Stimulated activated CD4-positive, alpha-beta T cell treated with anti-CD3 and anti-CD28 coated beads, Interleukin-4, amount 100 ng/mL, for 1 hour (primary cell): ENCODE measurements around the gene SLC25A15.

Experiments used
- DNase-seq: peaks from one replicate; pipeline ENCODE4 v3.0.0-alpha.2; 2020

The SLC25A15 gene

GRCh38 chr13:40789275-40790153, at the start of gene SLC25A15:
TSS of gene SLC25A15 (plus strand) at chr13:40789611. CDS start at chr13:40793227, 3,616 bp downstream.
- DNase-seq: peak; percentile 76

DNA sequence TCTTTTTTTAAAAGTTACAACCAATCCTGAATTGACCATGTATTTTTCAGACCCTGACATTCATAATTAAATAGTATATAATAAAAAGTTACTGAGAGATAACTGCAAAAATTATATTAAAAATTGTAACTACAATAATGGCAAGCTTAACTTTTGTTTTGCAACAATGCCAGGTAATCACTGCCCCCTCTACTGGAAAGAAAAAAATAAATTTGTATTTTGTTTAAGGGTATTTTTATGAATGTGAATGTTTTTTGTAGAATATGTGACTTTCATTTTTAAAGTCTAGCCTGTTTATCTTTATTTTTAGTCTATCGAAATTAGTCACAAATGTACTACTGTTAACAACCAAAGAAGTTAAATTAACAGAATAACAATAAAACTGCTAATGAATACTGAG, 40.1 kb upstream of the SLC25A15 start:
- no peak for DNase-seq

- no peak for DNase-seq
Observed at GRCh38 chr13:40755082-40755700, 34.2 kb upstream of the SLC25A15 start.

- no peak for DNase-seq
Observed at GRCh38 chr13:40756042-40756441, 33.4 kb upstream of the SLC25A15 start.

DNA sequence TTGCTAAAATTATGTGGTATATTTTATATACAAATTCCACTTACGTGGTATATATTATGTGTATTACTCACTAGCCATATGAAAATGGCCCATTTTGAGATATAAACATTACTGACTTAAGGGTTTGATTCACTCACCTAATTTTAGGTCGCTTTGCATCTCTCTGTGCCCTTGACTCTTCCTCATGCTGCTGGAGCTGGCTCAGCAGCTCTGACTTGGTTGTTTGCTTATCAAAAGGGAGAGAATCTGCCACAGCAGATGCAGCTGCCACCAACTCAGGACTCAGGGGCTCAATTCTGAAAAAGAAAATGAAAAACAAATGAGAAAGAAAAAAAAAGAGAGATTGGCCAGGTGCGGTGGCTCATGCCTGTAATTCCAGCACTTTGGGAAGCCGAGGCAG, 30.6 kb upstream of the SLC25A15 start:
- DNase-seq: no peak

GRCh38 chr13:40762849-40763248, 26.6 kb upstream of the SLC25A15 start:
- DNase-seq: no peak

- DNase-seq: peak; percentile 20
Observed at GRCh38 chr13:40764587-40765403, 24.6 kb upstream of the SLC25A15 start.

- DNase-seq: no peak
Observed at GRCh38 chr13:40765602-40766001, 23.8 kb upstream of the SLC25A15 start.

- DNase-seq: no peak
Observed at GRCh38 chr13:40769970-40770369, 19.4 kb upstream of the SLC25A15 start.

- DNase-seq: no peak
Observed at GRCh38 chr13:40770609-40770933, 18.8 kb upstream of the SLC25A15 start.

DNA sequence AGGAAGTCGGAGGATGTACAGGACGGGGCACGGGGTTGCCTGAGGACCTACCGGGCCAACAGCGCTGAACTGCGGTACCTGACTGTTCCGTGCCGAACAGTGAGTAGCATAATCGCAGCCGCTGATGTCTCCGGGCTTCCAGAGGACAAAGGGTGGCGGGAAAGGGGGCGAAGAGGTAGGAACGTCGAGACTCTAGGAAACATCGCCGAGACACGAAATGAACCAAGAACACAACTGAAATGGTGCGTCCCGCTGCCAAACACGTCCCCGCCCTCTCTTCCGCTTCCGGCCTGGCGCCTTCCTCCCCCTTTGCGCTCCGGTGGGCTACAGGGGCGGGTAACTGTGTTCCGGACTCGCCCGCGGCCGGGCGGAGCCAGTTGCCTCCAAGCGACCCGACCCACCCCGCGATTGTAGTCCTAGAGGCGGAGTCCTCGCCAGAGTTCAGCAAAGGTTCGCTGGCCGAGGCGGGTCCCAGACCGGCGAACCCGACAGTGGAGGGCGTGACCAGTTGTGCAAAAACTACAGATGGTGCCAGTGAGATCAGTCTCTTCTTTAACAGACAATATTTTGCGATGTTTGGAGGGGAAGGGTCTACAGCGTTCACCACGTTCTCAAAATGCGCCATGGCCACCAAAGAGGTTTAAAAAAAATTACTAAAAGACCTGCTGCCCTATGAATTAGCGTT, 18.3 kb upstream of the SLC25A15 start, which contains the start of gene MRPS31:
MRPS31 (minus strand) TSS at position 257 of the 685 bp plus-strand sequence; CDS start at position 203, 54 bp downstream.
- DNase-seq: peak; percentile 94

DNA sequence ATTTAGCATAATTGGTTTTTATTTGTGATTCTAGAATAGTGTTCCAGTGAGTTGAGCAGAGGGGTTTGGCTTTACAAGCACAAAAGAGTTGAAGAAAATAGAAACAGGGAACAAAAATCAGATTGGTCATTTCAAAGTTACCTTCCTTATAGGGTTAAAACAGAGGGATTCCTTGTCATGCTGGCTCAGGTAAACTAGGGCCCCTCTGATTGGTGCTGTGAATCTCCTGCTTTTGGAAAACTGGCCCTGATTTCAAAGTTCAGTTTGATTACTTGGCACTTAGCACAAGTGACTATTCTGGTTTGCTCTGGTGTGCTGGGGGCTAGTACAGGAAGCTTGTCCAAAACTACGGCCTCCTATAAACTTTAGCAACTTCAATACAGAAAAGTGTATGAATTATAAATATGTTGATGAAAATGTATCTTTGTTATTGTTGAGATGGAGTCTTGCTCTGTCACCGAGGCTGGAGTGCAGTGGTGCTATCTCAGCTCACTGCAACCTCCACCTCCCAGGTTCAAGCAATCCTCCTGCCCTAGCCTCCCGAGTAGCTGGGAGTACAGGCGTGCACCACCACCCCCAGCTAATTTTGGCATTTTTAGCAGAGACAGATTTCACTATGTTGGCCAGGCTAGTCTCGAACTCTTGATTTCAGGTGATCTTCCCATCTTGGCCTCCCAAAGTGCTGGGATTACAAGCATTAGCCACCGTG, 16.5 kb upstream of the SLC25A15 start:
- DNase-seq: no peak

GRCh38 chr13:40774672-40775071, 14.7 kb upstream of the SLC25A15 start:
- no peak for DNase-seq

GRCh38 chr13:40776232-40776631, 13.2 kb upstream of the SLC25A15 start:
- DNase-seq: no peak

- peak; percentile 59 for DNase-seq
Observed at GRCh38 chr13:40776681-40777165, 12.7 kb upstream of the SLC25A15 start.

DNA sequence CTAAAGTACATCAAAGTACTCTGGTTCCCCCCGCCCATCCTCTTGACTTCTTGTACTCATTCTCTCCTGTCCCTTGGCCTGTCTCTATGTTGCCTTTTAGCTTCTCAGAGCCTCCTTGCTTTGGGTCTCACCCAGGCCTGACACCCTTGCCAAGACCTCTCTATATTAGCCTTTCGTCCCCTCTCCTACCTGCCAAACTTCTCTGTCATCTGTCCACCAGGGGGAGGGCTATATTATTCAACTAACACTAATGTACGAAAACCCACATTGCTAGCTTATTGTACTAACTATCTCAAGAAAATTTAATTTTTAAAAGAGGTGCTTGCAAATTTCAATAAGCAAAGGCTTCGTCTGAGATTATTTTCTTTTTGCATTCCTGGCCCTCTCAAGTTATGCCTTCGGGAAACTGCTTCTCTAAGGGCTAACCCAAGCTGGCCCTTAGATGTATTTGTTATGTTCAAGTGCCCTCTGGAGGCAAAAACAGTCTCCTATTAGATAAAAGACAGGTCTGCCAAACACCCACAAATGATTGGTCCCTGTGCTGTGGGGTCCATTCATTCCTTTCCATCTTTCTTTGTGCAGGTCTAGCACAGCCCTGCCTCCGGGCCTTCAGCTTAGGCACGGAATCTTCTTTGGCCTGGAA, 12.1 kb upstream of the SLC25A15 start:
- peak; percentile 21 for DNase-seq

- no peak for DNase-seq
Observed at GRCh38 chr13:40777809-40778175, 11.6 kb upstream of the SLC25A15 start.

DNA sequence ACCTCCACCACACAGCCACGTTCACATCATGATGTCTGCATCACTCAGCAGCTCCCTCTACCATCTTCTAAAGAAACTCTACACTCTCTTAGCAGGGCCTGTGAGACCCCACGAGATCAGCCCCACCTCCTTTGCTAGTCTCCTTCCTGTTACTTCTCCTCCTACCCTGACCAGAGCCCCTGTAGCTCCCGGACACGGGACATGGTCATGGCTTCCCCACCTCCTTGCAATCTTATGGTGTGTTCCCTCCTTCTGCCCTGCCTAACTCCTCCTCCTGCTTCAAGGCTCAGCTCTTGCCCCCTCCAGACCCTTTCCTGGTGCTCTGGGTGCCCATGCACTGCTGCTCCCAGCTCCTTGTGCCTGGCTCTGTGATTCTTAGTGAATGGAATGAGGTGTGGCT, 10.4 kb upstream of the SLC25A15 start:
- no peak for DNase-seq

DNA sequence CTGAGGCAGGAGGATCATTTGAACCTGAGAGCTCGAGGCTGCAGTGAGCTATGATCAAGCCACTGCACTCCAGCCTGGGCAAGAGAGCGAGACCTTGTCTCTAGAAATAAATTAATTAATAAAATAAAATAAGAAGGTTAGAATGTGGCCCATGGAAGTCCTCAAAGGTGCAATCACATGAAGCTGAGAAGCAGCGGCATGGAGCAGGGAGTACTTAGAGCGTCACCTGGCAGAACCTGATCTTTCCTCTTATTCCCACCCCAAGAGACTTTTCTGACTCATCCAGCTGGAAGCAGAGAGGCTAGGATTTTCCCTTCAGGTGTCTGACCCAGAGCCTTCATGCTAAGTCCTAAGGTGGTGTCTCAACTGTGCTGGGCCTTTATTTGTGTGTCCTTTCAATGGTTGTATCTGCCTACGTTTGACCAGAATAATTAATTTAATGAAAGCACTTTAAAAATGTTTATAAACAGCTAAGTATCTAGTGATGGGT, 9.6 kb upstream of the SLC25A15 start:
- no peak for DNase-seq

DNA sequence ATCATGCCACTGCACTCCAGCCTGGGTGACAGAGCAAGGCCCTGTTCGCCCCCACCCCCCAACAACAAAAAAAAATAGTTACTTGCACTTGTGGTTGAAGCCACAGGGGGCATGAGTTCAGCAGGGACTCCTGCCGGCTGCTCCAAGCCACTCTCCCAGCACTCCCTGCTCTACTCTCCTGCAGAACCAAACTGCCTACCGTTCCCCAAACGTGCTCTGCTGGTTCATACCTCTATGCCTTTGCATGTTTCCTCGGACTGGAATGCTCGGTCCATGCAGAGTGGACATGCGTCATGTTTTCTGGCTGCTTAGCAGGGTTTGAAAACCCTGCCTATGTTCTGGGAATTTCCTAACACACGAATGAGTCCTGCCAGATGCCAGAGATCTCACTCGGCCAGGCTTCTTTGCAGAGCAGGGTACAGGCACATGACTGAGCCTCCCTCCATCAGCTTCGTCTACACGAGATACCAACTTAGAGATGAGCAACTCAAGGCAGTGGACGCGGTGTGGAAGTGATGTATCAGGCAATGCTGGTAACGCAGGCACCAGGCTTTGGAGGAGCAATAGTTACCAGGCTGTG, 8.5 kb upstream of the SLC25A15 start:
- no peak for DNase-seq

DNA sequence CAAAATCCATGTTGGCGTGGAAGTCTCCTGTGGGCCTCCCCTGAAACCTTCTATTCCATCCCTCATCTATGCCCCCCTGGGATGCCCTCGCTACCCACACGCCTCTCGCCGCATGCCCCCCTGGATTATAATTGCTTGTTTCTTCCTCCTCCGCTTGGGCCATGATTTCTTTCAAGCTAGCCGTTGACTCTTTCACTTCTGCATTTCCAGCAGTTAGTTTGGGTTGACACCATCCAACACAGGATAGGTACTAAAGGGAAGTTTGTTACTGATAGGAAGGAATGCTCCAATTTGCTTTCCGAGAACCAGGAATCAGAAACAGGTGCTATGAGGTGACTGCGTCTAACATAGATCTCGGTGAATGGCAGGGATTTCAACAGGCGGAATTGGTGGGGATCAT, 7.7 kb upstream of the SLC25A15 start:
- no peak for DNase-seq
